Measurements from ENCODE around the gene EVPL. TPM values are rescaled to one million over a fixed set of nuclear protein-coding genes. Genes with fewer than 3 reads are reported as not detected.
"Not testable (repeated sequence)": the region's sequence is repeated elsewhere in the genome, so short reads cannot be mapped to it uniquely, and the experiment has no call there.

The EVPL gene
- total and polyA plus RNA-seq, 12 donors, result 0.04 to 0.31 (median 0.05) TPM; not detected in 6

- H3K9me3 ChIP-seq, result no peaks in the 10 kb centered on the region
- DNase-seq, result no peak
- H3K4me3 ChIP-seq, result no peak overlapping the region
- no peak overlapping the region for H3K27ac ChIP-seq
- no peaks in the 10 kb centered on the region for H3K27me3 ChIP-seq
- ATAC-seq, result no peak
- TF ChIP-seq CTCF (IDR thresholded peaks at IDR 0.05), result no peak
- peaks cover 0 to 3% (median 0%) of the 10 kb centered on the region in 9 donors for H3K4me1 ChIP-seq
- 91 to 96% methylated on average over 8 of the region's 8 CpGs for WGBS, 2 donors
- H3K36me3 ChIP-seq, result peaks cover 15 to 100% (median 87%) of the 10 kb centered on the region in 9 donors
- intact Hi-C loops (cut with DNase I), result no loop called here
Measured at GRCh38 chr17:76046064-76046463, 19.0 kb upstream of the EVPL start.

GRCh38 chr17:76044475-76045007 lies 17.4 kb upstream of the EVPL start:
- intact Hi-C loops (cut with DNase I); DNase-seq; ATAC-seq; H3K27me3 ChIP-seq; H3K4me1 ChIP-seq; H3K4me3 ChIP-seq; H3K27ac ChIP-seq; H3K9me3 ChIP-seq: not testable (repeated sequence)
- peaks cover 16 to 100% (median 97%) of the 10 kb centered on the region in 9 donors for H3K36me3 ChIP-seq
- 77 to 86% methylated on average over 11 of the region's 11 CpGs for WGBS, 2 donors

- ATAC-seq; H3K4me3 ChIP-seq; DNase-seq; H3K27me3 ChIP-seq; H3K27ac ChIP-seq; intact Hi-C loops (cut with DNase I); H3K9me3 ChIP-seq; H3K4me1 ChIP-seq: not testable (repeated sequence)
- 97 to 98% methylated on average over 3 of the region's 3 CpGs for WGBS, 2 donors
- peaks cover 10 to 100% (median 92%) of the 10 kb centered on the region in 9 donors for H3K36me3 ChIP-seq
Measured at GRCh38 chr17:76042868-76043267, 15.8 kb upstream of the EVPL start.

- H3K4me3 ChIP-seq, result no peak overlapping the region
- H3K4me1 ChIP-seq, result peaks cover 0 to 8% (median 0%) of the 10 kb centered on the region in 9 donors
- no peaks in the 10 kb centered on the region for H3K27me3 ChIP-seq
- WGBS, 2 donors, result 74 to 76% methylated on average over 6 of the region's 6 CpGs
- TF ChIP-seq CTCF (IDR thresholded peaks at IDR 0.05), result no peak
- ATAC-seq (no peak), DNase-seq (no peak)
- intact Hi-C loops (cut with DNase I), result no loop called here
- no peaks in the 10 kb centered on the region for H3K9me3 ChIP-seq
- peaks cover 4 to 82% (median 67%) of the 10 kb centered on the region in 9 donors for H3K36me3 ChIP-seq
- no peak overlapping the region for H3K27ac ChIP-seq
Measured at GRCh38 chr17:76040376-76040775, 13.3 kb upstream of the EVPL start.

- no peak overlapping the region for H3K27ac ChIP-seq
- DNase-seq, result no peak
- H3K4me1 ChIP-seq, result peaks cover 0 to 8% (median 0%) of the 10 kb centered on the region in 9 donors
- WGBS, 2 donors, result 71 to 77% methylated on average over 6 of the region's 6 CpGs
- no peak for TF ChIP-seq CTCF (IDR thresholded peaks at IDR 0.05)
- H3K4me3 ChIP-seq, result no peak overlapping the region
- ATAC-seq, result no peak
- intact Hi-C loops (cut with DNase I), result no loop called here
- peaks cover 4 to 69% (median 54%) of the 10 kb centered on the region in 9 donors for H3K36me3 ChIP-seq
- H3K27me3 ChIP-seq, result no peaks in the 10 kb centered on the region
- no peaks in the 10 kb centered on the region for H3K9me3 ChIP-seq
Measured at GRCh38 chr17:76039121-76039520, 12.0 kb upstream of the EVPL start.

Data from heart right ventricle (tissue), 16 donors.